GM12872 (cell line): ENCODE data around the gene EMC8.

Experiments used
- TF ChIP-seq, protein P1 (sequence below): IDR thresholded peaks from 3 replicates; pipeline ENCODE4 v1.5.1; 2011; ENCODE audit warnings: low read depth, mild to moderate bottlenecking, low read length, moderate library complexity; ENCODE audit not compliant: insufficient read depth

EMC8 gene

DNA sequence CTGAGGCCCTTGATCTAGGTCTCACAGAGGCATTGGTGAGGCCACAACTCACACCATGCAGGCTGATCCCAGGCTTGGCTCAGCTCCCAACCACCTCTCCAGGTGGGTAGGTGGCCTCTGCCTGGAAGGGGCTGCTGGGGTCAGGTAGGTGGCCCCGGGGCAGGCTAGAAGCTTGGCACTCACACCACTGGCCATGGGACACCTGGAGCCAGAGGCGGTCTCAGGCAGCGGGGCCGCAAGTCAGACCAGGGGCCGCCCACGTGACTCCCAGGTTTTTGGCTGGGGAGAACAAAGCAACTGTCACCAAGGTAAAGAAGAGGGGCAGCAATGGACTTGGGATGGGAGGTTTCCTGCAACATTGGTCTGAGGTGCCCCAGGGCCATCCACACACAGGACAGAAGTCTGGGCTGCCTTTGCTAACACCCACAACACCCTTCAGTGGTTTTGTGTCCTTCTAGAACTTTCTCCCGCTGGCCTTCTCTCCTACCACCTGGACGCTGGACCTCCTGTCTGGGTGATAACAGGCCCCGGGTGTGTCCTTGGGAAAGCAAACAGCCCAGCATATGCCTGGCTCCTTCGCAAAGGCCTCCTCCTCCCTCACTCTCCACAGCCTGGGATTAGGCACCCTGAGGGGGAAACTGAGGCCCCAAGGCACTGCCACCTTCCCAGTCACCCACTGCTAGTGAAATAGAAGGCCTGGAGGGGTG is 64.9 kb downstream of the EMC8 start:
- TF ChIP-seq, protein P1, sequence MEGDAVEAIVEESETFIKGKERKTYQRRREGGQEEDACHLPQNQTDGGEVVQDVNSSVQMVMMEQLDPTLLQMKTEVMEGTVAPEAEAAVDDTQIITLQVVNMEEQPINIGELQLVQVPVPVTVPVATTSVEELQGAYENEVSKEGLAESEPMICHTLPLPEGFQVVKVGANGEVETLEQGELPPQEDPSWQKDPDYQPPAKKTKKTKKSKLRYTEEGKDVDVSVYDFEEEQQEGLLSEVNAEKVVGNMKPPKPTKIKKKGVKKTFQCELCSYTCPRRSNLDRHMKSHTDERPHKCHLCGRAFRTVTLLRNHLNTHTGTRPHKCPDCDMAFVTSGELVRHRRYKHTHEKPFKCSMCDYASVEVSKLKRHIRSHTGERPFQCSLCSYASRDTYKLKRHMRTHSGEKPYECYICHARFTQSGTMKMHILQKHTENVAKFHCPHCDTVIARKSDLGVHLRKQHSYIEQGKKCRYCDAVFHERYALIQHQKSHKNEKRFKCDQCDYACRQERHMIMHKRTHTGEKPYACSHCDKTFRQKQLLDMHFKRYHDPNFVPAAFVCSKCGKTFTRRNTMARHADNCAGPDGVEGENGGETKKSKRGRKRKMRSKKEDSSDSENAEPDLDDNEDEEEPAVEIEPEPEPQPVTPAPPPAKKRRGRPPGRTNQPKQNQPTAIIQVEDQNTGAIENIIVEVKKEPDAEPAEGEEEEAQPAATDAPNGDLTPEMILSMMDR: no peak

DNA sequence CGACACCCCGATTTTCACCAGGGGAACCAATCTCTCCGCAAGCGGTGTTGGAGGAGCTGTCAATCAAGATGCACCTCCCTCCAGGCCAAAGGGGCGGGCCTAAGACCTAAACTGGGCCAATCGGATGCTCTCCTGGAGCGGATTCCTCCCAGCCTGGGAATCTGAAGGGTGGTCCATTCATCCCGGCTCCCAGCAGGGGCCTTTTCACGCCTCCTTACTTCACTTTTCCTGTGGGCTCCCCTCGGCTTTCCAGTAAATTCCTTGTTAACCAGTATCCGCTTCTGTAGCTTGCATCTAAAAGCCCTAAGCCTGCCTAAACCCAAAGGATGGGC is 65.5 kb downstream of the EMC8 start:
- TF ChIP-seq, protein P1: no peak

DNA sequence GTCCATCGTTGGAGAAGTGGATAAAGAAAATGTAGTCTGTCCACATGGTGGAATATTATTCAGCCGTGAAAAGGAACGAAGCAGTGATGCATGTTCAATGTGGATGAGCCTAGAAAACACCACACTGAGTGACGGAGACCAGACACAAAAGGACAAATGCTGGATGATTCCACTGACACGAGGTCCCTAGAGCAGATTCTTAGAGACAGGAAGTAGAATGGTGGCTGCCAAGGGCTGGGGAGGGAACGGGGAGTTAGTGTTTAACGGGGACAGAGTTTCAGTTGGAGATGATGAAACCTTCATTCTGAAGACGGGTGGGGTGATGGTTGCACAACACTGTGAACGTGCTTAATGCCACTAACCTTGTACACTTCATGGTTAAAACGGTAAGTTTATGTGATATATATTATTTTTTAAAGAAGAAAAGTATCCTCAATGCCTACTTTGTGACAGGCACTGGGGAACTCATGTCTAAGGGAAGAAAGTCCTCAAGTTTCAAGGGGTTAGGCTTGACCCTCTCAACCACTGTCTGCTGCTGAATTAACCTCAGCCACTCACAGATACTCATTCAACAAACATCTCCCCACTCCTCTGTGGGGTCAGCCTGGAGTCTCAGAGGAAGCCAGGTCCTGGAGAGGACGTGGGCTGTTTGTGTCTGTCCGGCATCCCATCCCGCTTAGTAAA is 66.0 kb downstream of the EMC8 start:
- TF ChIP-seq, protein P1: no peak

DNA sequence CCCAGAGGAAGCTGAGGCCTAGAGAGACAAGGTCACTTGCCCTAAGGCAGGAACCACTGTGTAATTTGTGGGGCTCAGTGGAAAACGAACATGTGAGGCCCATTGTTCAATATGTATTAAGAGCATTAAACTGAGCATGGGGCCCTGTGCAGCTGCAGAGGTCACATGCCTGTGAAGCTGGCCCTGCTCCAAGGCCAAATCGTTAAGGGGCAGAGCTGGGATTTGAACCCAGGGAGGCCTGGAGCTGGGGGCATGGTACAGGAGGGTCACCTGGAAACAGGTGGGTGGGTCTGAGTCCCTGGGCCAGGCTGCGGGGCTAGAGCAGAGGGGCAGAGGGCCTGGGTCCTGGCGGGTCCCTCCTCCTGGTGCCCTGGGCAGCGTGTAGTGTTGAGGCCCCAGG is 68.2 kb downstream of the EMC8 start:
- TF ChIP-seq, protein P1: no peak

DNA sequence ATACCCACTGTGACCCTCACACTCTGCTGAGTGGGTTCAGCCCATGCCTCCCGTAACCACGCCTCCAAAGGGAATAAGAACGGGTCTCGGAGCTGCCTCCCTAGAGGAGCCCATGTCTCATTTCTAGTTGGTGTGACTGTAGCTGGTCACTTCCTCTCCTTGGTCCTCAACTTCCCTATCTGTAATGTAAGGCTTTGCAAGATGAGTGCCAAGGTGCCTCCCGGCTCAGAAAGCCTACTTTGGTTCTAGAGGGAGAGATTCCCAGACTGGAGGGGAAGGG is 69.2 kb downstream of the EMC8 start:
- TF ChIP-seq, protein P1: no peak

DNA sequence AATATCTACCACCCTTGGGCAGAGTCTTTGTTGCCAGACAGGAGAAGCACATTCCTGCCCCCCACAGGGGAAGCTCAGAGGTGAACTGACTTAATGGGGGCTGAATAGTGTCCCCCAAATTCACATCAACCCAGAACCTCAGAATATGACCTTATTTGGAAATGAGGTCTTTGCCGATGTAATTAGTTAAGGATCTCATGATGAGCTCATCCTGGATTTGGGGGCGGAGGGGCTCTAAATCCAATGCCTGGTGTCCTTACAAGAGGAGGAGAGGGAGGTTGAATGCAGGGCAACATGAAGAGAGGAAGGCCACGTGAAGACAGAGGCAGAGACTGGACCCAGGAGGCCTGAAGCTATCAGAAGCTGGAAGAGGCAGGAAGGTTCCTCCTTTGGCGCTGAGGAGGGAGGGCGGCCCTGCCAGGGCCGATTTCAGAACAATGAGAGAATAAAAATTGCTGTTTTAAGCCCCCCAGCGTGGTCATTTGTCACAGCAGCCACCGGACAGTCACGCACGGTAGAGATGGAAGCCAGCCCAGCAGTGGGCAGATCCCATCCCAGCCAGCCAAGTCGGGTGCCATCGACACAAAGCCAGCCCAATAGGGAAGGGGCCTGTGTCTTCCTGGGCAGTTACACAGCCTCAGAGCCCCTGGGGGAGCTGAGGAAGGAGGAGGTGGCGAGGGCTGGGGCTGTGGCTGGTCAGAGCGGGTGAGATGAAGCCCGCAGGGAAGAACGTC is 69.7 kb downstream of the EMC8 start:
- TF ChIP-seq, protein P1: no peak

DNA sequence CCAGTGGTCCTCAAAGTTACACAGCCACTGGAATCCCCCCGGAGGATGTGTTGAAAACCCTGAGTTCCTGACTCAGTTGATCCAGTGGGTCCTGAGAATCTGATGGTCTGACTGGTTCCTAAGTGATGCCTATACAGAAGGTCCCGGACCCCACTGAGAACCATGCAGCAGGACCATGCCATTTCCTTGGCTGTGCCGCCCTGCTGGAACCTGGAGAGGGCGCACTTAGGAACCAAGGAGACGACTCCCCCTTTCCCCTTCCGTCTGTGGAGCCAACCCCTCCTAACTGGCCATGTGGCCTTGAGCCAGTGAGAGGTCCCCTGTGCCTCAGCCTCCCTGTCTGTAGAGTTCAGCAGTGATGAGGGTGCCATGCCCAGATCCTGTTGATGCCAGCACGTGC is 70.5 kb downstream of the EMC8 start:
- TF ChIP-seq, protein P1: peak; percentile 53
